Fibroblast of skin of right quadriceps (primary cell): ENCODE measurements around the gene NTRK3.

Source experiments
- DNase-seq: peaks from one replicate; pipeline ENCODE4 v3.0.0-alpha.2; 2013

NTRK3 gene

DNA sequence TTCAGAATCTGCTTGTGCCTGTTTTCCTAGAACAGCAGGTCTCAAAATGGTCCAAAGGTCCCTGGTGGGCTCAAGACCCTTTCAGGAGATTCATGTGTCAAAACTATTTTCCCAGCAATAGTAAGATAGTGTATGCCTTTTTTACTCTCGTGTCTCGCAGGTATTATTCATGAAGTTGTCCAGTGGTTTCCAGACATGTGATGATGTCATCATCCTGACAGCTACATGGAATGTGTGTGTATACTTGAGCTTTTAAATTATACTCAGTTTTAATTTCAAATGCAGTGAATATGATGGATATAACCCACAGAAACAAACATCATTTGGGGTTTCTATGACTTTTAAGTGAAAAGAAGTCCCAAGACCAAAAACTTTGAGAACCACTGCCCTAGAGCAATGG, 288.6 kb downstream of the NTRK3 start:
- peak; percentile 52 for DNase-seq

DNA sequence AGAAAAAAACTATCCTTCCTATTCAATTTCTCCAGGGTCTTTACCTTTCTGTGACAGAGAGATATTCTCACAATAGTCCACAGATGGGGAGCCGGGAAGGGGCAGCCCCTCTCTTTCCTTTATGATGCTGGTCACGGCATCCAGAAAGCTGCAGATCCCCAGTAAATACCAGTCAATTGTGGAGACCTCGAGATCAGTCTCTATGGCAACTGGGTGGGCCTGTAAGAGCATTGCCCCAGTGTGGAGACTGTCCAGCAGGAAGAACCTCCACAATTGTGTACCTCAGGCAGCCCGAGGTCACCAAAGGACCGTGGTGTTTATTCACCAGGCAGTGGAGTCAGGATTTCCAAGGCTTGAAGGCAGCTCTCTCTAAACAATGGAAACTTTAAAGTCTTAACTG, 291.2 kb downstream of the NTRK3 start:
- DNase-seq = no peak

DNA sequence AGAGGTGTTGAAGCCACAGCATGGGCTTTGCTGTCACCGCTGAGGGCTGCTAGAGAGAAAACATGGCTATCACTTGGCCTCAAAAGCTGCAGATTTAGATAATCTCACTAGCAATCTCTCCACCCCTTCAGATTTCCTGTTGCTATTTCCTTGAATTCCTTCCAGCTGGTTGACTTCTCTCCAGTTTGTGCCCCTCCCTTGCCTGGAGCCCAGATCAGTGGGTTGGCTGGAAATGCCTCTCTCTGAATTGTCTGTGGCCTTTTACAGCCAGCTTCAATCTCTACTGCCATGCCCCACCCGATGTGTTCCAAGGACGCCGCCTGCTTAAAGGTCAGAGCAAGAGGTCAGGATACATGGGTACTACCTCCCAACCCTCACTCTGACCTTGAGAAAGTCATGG, 294.1 kb downstream of the NTRK3 start:
- peak; percentile 20 for DNase-seq

DNA sequence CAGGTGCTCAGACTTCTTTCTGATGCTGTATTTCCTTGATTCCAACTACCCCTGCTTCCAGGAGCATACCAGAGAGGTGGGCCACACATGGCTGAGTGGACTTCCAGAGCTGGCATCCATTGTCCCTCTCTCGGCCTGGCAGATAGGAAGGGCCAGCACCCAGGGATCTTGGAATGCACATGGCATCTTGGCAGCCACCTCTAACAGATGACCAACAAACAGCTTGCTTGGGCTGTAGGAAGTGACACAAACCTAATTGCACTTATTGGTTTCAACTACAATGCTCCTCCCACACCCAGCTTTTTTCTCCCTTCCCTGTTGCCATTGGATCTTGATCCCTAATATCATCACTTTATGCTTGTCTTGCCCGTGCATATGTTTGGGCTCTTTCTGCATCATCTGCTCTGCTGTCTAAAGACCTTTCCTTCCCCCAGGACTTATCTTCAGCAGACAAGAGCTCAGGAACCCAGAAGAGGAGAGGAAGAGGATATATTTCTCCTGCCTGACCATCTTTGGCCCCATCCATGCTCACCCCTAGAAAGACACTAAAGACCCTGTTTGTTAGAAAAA, 294.6 kb downstream of the NTRK3 start:
- DNase-seq = no peak

DNA sequence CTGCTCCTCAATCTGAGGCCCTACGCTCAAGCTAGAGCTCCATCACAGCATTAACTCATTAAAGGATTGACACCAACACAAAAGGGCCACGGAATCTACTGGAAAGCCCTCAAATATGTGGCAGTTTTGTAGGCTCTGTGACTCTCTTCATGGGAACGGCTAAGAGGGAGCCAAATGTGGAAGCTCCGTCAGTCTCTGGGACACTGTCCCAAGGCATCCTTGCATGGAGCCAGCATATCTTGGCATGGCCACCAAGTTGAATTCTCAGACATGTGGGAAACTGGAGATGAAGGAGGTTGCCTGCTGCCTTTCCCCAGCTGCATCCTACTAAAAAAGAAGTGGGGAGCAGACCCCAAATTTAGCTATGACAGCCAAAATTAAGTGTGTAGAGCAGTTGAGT, 296.9 kb downstream of the NTRK3 start:
- DNase-seq = no peak

DNA sequence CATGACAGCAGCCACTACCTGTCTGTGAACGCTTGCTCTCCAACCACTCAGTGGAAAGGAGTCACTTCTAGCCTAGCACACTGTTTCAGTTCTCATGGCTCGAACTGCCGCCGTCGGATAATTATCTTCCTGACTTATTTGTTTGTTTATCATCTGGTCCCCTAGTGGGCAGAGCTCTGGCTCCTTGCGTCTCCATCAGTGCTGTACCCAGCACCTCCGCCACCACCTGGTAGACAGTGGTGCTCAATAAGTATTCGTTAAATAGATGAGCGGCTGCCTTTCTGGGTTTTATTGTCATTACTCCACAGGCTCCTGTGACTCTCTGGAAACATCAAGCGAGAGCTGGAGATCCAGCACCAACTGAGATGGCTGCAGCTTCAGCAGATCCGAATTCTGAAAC, 297.5 kb downstream of the NTRK3 start:
- DNase-seq = no peak

DNA sequence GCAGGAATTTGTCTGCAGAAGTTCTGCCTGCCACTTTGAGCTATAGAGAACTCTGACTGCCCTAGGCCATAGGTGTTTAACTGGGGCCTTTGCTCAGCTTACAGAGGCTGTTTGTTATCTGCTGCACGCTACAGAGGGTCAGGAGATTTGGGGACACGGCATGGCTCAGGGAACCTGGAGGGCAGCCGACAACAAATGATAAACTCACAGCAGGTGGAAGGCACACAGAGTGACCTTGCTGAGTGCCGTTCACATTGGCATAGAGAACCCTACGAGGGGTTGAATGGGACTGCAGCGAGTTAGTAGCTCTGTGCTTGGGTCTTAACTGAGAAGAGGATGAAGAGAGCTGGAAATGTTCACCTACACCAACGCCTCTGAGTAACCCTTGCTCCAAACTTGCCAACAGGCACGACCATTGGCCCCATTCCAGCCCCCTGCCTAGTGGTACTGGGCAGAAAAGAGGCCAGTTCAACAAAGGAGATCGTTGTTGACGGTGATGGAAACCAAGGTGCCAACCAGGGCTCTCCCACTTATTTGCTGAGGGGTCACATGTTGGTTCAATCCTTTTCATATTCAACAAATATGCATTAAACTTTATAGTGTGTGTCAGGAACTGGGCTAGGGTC, 301.1 kb downstream of the NTRK3 start:
- DNase-seq = no peak

DNA sequence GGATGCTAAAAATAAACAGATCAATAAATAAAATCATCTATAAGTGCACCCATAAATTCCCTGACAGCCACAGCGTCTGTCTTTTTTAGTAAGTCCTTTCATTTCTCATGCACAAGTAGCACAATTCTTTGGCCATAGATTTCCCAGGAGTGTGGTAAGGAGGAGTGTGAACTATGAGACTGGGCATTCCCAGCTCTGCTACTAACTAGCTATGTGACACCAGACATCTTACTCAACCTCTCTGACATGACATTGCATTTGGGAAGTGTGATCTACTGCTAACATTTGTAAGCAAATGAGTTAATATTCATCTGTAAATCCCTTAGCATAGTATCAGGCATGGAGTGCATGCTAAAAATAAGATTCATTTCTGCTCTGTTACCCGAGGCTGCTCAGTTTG, 301.7 kb downstream of the NTRK3 start:
- DNase-seq = peak; percentile 73

DNA sequence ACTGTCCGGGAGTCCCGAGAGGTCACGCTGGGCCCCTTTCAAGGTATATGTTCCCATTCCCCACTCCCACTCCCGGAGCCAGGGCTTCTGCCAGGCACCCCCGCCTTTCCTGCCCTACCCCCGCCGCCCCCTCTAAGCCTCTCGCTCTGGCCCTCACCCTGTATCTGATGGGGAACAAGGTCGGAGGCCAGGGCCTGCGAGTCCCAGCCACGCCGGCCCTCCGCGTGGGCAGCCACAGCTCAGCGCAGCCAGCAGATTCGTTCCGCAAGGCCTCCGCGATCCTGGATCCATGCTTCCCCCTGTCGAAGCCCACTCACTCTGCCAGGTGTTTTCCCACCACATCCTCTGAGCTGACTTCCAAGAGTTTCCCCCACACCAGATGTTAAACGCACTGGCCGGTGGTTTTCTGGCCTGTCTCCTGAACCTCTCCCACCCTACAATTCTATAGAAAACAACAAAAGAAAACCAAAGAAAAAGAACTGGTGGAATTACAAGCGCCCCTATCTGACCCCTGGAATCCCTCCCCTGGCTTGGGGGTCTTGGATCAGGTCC, 303.7 kb downstream of the NTRK3 start:
- no peak for DNase-seq

DNA sequence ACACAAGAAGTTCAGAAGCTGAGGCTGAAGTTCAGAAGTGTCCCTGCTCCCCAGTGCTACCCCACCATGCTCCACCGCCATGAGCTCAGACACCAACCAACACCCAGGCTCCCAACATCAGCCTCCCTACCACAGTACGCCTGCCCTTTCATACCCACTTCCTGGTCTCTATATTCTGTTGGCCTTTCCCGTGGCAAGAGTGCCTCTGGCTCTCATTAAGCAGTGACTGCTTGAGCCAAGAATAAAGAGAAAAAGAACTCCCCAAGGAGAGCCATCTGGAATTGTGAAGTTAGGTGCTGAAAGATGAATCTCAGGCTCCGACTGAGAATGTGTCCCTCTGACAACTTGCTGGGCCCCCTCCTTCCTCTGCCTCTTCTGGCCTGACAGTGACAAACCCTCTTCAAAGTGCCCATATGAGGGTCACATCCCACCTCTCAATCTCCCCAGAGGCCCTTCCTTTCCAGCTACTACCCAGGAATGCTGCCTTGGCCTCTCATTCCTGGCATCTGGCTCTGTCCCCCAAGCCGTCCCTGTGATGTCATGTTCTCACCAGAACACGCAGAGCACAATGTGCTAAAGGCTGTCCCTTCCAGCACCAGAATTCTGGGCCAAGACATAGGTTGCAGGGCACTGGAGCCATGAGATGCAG, 306.8 kb downstream of the NTRK3 start:
- DNase-seq = peak; percentile 44

DNA sequence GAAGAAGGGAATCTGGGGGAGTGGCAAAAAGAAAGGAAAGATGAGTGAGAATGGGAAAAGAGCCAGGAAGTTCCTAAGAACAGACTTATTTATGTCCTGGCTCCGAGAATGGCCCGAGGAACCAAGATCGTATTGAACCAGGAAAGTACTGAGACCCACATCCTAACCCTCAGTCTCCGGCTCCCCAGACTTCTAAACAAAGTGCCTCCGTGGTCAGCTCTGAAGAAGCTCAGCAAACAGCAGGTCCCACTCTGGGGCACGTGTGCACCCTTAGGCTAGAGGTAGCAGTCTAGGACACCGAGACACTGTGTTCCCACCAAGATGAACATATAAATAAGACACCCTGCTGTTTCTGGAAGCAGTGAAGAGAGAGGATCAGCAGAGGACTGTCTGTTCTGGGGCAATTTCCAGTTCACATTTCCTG, 307.4 kb downstream of the NTRK3 start:
- DNase-seq = no peak

DNA sequence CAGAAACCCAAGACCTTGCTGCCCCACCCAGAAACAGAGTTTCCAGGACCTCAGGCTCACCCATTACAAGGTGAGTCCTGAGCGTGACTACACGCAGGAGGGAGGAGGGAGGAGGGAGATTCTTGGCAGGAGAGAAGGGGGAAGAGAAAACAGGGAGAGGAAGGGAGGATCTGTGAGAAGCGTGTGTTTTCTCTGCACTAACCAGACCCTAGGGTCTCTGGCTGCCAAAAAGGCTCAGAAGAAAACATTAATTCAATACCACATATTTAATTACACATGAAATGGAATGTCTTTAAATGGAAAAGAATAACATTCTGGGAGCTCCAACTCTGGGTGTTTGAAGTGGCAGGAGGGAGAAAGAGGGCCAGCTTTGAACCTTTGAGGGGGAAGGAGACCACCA, 309.0 kb downstream of the NTRK3 start:
- no peak for DNase-seq

DNA sequence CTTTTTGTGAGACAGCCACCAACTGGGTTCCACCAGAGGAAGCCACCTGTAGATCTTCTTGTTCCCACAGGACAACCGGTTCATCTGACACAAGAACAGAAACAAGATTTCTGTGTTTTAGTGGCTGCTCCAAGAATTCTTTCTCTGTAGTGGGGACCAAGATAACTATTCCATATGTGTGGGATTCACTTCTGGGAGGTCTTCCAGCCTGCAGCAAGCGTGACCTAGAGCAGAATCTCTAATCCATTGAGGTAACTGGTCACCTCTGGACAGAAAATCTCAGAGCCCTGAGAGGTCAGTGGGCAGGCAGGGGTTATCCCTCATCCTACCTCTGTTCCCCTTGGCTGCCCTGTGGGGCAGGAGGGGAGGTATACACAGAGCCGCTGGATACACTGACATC, 311.3 kb downstream of the NTRK3 start:
- DNase-seq = no peak

DNA sequence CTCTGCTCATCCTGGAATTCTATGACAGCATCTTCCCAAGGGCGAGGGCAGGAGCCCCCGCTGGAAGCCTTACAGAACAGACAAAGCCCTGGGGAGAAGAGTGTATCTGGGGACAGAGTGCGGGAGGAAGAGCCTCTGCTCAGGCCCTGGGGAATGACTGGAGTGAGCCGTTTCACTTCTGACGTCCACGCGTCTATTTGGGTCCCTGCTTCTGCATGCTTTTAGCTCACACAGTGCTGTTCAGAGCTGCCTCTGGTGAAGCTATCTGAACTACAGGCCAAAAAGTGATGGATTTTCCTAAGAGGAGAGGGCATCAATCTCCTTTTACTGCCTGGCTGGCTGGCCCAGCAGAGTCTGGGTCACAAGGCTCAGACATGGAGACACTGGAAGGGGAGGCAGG, 311.8 kb downstream of the NTRK3 start:
- peak; percentile 21 for DNase-seq

DNA sequence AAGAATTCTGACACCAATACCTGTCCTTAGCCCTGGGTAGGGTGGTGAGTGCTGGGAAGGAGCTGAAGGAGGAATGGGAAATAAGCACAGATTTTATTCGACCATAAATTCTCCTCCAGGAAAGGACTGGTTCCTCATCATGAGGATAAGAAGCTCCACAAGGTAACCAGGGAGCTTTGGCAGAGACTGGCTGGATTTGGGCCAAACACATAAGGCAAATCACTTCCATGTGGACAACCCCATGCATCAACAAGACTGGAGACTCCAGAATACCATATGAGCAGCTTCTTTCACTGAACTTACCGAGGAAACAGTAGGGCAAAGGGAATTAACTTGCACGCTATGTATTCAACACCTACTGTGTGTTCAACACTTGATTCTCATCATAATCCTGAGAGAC, 312.5 kb downstream of the NTRK3 start:
- DNase-seq = peak; percentile 85

DNA sequence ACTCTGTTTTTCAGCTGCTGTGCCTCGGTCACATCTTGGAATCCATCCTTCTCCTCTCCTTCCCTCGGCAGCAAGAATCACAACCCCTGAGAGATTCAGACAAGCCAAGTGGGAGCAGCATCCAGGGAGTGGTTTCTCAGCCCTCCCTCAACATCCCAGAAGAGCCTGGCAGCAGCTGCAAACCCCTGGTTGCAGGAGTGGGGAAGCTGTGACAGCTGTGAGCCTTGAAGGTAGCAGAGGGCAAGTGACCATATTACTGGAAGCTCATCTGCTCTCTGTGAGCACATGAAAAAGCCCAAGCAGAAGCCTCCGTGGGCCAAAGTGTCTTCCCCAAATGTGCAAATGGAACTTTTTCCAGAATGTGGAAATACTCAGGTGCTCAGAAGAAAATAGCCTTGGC, 312.9 kb downstream of the NTRK3 start:
- no peak for DNase-seq

DNA sequence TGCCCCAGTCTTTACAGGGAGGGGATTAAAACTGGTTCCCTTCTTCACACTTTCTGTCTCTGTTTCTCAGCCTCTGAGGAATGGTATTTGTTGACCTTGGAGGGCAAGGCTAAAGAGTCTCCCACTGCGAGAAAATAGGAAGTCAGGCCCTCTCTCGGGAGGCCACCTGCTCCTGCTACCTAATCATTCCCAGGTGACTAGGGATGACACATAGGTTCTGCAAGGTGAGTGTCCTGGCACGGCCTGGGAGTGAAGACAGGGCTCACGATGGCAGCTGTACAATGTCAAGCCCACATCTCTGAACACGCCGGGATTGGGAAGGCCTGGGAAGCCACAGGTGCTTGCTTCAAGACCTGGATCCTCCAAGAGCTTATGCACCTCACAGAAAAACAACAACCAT, 314.2 kb downstream of the NTRK3 start:
- no peak for DNase-seq

DNA sequence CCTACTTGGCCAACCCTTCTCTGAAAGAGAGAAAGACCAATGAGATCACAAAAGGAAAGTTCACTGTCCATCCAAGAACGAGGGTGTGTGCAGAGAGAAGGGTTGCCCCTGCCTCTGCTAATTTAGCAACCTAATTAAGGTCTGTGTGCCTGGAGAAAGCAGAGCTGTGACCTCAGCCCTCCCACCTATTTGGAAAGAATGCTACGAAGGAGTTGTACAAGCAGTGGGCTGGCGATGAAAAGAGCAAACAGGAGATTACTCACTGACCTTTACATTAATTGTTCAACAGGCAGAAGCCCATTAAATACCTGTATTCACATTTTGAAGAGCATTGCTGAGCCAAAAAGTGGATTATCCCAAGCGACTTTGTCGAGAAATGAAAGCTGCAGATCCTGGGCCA, 314.9 kb downstream of the NTRK3 start:
- no peak for DNase-seq

DNA sequence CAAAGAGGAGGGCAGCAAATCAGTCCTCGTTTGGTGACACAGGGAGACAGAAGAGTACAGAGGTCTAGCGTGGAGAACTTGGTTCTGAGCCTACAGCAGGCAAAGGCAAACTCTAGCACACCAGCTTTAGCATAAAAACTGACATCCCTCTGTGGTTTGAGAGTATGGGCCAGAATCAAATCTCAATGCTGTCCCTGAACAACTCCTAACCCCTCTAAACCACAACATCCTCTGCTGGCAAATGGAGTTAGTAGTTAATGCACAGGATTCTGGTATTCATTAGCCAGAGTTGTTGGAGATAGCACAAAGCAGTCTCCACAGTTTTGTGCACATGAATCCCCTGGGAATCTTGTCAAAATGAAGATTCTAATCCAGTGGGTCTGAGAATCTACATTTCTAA, 315.8 kb downstream of the NTRK3 start:
- peak; percentile 91 for DNase-seq

DNA sequence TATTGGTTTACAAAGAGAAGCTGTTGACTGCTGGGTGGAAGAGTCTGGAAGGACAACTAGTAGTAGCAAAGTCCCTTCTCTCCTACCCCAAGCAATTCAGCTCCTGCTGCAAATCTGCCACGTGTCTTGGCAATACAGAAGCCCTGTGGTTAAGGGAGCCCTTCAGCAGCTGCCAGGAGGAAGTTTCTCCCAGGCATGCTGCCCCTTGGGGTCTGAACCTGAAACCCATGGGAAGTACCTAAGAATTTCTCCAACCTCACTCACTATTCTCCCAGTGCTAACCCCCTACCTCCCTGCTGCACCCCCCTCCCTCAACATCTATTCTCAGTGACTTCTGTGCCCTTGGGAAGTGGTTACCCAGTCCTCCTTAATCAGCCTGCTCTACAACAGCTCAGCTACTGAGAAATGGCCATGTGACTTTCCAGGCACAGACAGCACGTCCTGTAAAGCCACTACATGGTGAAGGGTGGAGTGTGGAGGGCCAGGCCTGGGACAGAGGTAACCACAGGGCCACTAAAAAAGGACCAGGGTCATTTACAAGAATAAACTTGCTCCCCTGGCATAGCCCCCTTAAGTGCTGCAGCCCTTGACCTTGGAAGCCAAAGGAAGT, 316.6 kb downstream of the NTRK3 start:
- DNase-seq = peak; percentile 15

DNA sequence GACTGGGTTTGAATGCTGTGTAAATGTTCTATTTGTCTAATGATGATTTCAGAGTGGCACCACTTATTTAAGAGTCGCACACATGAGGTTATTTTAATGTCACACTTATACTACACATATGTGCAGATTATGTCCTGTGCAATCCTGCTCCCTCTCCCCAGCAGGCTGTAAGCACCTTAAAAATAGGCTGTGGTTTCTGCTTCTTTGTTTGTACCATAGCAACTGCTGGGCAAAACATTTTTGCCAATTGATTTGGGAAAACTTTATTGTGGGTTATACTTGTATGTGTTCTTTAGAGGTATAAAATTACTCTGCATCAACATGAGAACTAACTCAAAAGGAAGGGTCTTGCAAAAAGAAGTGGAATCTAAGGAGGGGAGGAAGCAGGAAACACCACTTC, 318.5 kb downstream of the NTRK3 start:
- DNase-seq = peak; percentile 27

DNA sequence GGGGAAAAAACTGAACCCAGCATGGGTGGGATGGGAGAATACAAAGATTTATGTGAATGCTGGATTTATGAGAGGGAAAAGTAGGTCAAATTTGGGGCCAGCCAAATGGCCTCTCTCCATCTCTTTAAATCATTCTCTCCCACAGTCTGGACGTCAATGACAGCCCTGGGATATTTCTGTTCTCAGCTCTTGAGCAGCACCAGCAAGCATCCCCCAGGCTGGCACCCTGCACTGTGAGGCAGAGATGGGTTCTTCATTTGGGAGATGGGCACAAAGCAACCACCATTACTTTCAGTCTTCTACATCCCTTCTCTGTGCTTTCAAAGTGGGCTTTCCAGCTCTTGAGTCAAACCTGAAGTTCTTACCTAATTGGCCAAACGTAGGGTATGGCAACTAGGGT, 321.0 kb downstream of the NTRK3 start:
- no peak for DNase-seq

DNA sequence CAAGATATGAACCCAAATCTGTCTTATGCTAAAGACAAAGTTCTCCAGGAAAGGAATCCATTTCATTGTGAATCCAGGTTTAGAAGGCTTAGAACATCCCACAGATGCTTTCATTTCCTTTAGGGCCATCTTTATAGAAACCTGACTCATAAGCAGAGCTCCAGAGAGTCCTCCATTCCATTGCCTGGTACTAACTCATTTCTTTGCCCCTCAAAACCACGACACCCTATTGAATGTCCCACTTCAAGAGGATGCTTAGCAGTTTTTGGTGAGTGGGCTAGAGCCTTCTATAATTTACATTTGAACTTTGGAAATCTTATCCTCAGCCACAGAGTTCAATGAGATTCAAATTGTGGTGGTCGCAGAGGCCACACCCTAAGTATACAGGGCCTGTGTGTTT, 325.0 kb downstream of the NTRK3 start:
- no peak for DNase-seq

DNA sequence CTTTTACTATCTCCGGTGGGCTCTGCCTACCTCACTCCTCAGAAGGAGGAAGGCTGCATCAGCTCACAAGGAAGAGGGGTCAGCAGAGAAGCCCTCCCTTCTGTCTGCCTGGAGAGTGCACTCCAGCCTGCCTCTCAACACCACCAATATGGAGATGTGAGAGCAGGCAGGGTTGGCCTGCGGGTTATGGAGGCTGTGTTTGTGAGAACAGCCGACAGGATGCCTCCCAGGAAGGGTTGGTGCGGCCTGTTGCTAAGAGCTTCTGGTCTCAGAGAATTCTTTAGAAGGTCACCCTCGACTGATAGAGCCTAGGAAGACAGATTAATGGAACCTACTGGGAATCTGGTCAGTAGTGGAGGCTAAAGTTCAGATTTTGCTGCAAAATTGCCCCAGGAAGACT, 326.1 kb downstream of the NTRK3 start:
- DNase-seq = no peak
